ENCODE measurements around the gene MYO3A.

The MYO3A gene

GRCh38 chr10:25933653-25934608, at the start of gene MYO3A:
Gene MYO3A, plus strand, starts transcription at chr10:25934229. Its CDS starts 17,882 bp downstream, at chr10:25952111.
- peak within 1 kb of the TSS; percentile 50 for H3K9ac ChIP-seq (ENCODE audit: low read depth, low read length)
- peaks cover 6% of the 10 kb centered on the region for H3K27me3 ChIP-seq (ENCODE audit: control insufficient read depth, insufficient read depth, low read length)
- H3K9me3 ChIP-seq (ENCODE audit: control insufficient read depth, insufficient read depth, low read length) = no peaks in the 10 kb centered on the region
- H3K4me1 ChIP-seq (ENCODE audit: control insufficient read depth, insufficient read depth, low read length) = peaks cover 4% of the 10 kb centered on the region
- peak within 1 kb of the TSS; percentile 79 for H3K4me3 ChIP-seq (ENCODE audit: low read depth, low read length)
- H3K36me3 ChIP-seq (ENCODE audit: control insufficient read depth, insufficient read depth, low read length) = no peaks in the 10 kb centered on the region

DNA sequence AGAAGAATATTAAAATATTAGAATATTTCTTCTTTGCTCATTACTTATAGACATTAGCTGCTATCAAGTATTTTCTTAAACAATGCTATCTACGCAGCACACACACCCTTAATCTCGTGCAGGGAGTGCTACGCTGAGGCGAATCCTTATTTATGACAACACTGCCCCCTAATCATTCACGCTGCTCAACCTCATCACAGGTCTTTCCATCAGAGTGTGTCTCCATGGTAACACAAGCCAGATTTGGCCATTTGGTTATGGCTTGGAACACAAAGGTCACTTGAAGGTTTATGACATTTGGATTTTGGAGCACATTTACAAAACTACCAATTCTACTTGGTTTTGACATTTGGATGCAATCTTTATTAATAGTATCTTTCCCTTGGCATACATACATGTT, 45.4 kb upstream of the MYO3A start:
- Histone ChIP-seq H3K9me3 (ENCODE audit: control insufficient read depth, insufficient read depth, low read length) (no peaks in the 10 kb centered on the region), H3K9ac (ENCODE audit: low read depth, low read length) (no peak overlapping the region), H3K36me3 (ENCODE audit: control insufficient read depth, insufficient read depth, low read length) (no peaks in the 10 kb centered on the region), H3K27me3 (ENCODE audit: control insufficient read depth, insufficient read depth, low read length) (no peaks in the 10 kb centered on the region), H3K4me3 (ENCODE audit: low read depth, low read length) (no peak overlapping the region), H3K4me1 (ENCODE audit: control insufficient read depth, insufficient read depth, low read length) (peaks cover 4% of the 10 kb centered on the region)

GRCh38 chr10:25890995-25891394, 43.0 kb upstream of the MYO3A start:
- Histone ChIP-seq H3K4me3 (ENCODE audit: low read depth, low read length) (no peak overlapping the region), H3K27me3 (ENCODE audit: control insufficient read depth, insufficient read depth, low read length) (no peaks in the 10 kb centered on the region), H3K9me3 (ENCODE audit: control insufficient read depth, insufficient read depth, low read length) (no peaks in the 10 kb centered on the region), H3K36me3 (ENCODE audit: control insufficient read depth, insufficient read depth, low read length) (no peaks in the 10 kb centered on the region), H3K4me1 (ENCODE audit: control insufficient read depth, insufficient read depth, low read length) (peaks cover 4% of the 10 kb centered on the region), H3K9ac (ENCODE audit: low read depth, low read length) (no peak overlapping the region)

- Histone ChIP-seq H3K27me3 (ENCODE audit: control insufficient read depth, insufficient read depth, low read length) (no peaks in the 10 kb centered on the region), H3K4me3 (ENCODE audit: low read depth, low read length) (no peak overlapping the region), H3K9me3 (ENCODE audit: control insufficient read depth, insufficient read depth, low read length) (no peaks in the 10 kb centered on the region), H3K36me3 (ENCODE audit: control insufficient read depth, insufficient read depth, low read length) (no peaks in the 10 kb centered on the region), H3K4me1 (ENCODE audit: control insufficient read depth, insufficient read depth, low read length) (no peaks in the 10 kb centered on the region), H3K9ac (ENCODE audit: low read depth, low read length) (no peak overlapping the region)
Measured at GRCh38 chr10:25895856-25896255, 38.2 kb upstream of the MYO3A start.

DNA sequence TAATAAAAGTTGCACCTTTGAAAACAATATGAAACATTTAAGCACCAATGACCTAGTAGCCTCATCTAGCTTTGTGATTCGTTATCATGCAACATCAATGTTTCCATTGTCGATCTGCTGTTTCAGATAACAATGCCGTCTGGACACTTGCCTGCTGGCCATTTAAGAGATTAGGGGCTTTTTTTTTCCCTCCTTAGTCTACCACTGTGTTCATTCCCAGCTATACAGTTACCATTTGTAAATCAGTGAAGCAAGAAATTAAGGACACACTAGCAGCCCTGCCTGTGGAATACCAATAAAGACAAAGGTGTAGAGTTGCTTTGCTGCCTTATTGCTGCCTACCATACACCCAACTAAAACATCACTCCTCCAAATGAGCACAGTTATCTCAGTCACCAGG, 37.6 kb upstream of the MYO3A start:
- Histone ChIP-seq H3K27me3 (ENCODE audit: control insufficient read depth, insufficient read depth, low read length) (no peaks in the 10 kb centered on the region), H3K9ac (ENCODE audit: low read depth, low read length) (no peak overlapping the region)

DNA sequence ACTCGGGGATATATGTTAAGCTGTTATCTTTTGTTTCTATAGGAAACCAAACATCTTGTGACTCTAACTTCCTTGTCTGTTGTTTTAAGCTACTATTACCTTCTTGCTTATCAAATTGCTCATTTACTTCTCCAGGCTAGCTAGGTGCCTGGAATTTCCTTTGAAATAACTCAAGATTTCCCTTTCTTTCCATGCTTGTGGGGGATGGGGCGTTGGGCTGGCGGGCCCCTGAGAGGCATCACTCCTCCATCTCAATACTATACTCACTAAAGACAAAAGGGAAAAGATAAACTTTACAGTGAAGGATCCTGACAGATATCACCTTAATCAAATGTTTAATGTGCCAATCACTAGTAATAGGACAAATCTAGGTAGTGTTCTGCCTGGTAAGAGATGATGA, 34.7 kb upstream of the MYO3A start:
- no peaks in the 10 kb centered on the region for H3K9me3 ChIP-seq (ENCODE audit: control insufficient read depth, insufficient read depth, low read length)
- H3K9ac ChIP-seq (ENCODE audit: low read depth, low read length) = no peak overlapping the region
- H3K4me1 ChIP-seq (ENCODE audit: control insufficient read depth, insufficient read depth, low read length) = no peaks in the 10 kb centered on the region
- H3K27me3 ChIP-seq (ENCODE audit: control insufficient read depth, insufficient read depth, low read length) = no peaks in the 10 kb centered on the region
- H3K4me3 ChIP-seq (ENCODE audit: low read depth, low read length) = no peak overlapping the region
- H3K36me3 ChIP-seq (ENCODE audit: control insufficient read depth, insufficient read depth, low read length) = no peaks in the 10 kb centered on the region

More for the DNA sequence above, 37.6 kb upstream of the MYO3A start:
- no peak overlapping the region for H3K4me3 ChIP-seq (ENCODE audit: low read depth, low read length)
- no peaks in the 10 kb centered on the region for H3K4me1 ChIP-seq (ENCODE audit: control insufficient read depth, insufficient read depth, low read length)
- H3K9me3 ChIP-seq (ENCODE audit: control insufficient read depth, insufficient read depth, low read length) = no peaks in the 10 kb centered on the region
- H3K36me3 ChIP-seq (ENCODE audit: control insufficient read depth, insufficient read depth, low read length) = no peaks in the 10 kb centered on the region

DNA sequence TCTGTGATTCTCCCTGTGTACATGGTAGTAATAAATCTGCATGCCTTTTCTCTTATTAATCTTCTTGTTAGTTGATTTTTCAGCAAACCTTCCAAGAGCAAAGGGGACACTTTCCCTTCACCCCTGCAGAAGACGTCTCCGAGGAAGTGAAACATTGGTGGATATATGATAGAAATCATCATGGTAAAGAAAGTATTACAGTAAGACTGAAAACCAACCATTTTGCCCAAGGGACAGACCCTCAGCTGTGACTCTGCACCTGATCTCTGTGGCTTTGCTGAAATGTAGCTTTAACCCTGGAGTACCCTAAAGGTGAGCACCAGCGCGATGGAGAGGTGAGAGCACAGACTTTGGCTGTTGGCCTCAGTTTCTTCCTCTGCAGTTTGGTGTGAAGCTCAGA, 32.8 kb upstream of the MYO3A start:
- H3K9me3 ChIP-seq (ENCODE audit: control insufficient read depth, insufficient read depth, low read length) = no peaks in the 10 kb centered on the region
- no peak overlapping the region for H3K4me3 ChIP-seq (ENCODE audit: low read depth, low read length)
- no peaks in the 10 kb centered on the region for H3K36me3 ChIP-seq (ENCODE audit: control insufficient read depth, insufficient read depth, low read length)
- H3K9ac ChIP-seq (ENCODE audit: low read depth, low read length) = no peak overlapping the region
- H3K27me3 ChIP-seq (ENCODE audit: control insufficient read depth, insufficient read depth, low read length) = no peaks in the 10 kb centered on the region
- H3K4me1 ChIP-seq (ENCODE audit: control insufficient read depth, insufficient read depth, low read length) = no peaks in the 10 kb centered on the region

DNA sequence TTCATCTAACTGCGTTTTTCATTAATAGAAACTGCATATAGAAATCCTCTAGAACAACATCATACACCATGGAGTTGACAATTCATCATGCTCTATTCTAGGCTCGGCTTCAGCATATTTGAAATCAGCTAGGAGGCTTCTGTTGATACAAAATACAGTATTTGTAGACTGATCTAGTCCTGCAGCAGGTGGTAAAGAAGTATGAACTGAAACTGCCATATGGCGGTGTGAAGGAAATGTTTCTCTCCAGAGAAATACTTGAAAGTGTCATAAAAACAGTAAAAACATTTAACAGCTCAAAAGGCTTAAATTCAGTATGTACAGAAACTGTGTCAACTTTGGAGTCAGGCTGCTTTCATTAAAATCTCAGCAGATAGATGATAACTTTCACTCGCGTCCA, 32.0 kb upstream of the MYO3A start:
- Histone ChIP-seq H3K4me3 (ENCODE audit: low read depth, low read length) (no peak overlapping the region), H3K9ac (ENCODE audit: low read depth, low read length) (no peak overlapping the region), H3K27me3 (ENCODE audit: control insufficient read depth, insufficient read depth, low read length) (no peaks in the 10 kb centered on the region), H3K4me1 (ENCODE audit: control insufficient read depth, insufficient read depth, low read length) (no peaks in the 10 kb centered on the region), H3K36me3 (ENCODE audit: control insufficient read depth, insufficient read depth, low read length) (no peaks in the 10 kb centered on the region), H3K9me3 (ENCODE audit: control insufficient read depth, insufficient read depth, low read length) (no peaks in the 10 kb centered on the region)

GRCh38 chr10:25907261-25907660, 26.8 kb upstream of the MYO3A start:
- no peaks in the 10 kb centered on the region for H3K4me1 ChIP-seq (ENCODE audit: control insufficient read depth, insufficient read depth, low read length)

GRCh38 chr10:25912866-25913265, 21.2 kb upstream of the MYO3A start:
- no peak overlapping the region for H3K4me3 ChIP-seq (ENCODE audit: low read depth, low read length)
- no peak overlapping the region for H3K9ac ChIP-seq (ENCODE audit: low read depth, low read length)
- H3K4me1 ChIP-seq (ENCODE audit: control insufficient read depth, insufficient read depth, low read length) = no peaks in the 10 kb centered on the region
- no peaks in the 10 kb centered on the region for H3K9me3 ChIP-seq (ENCODE audit: control insufficient read depth, insufficient read depth, low read length)
- H3K36me3 ChIP-seq (ENCODE audit: control insufficient read depth, insufficient read depth, low read length) = no peaks in the 10 kb centered on the region
- H3K27me3 ChIP-seq (ENCODE audit: control insufficient read depth, insufficient read depth, low read length) = no peaks in the 10 kb centered on the region

More at GRCh38 chr10:25907261-25907660, 26.8 kb upstream of the MYO3A start:
- Histone ChIP-seq H3K9me3 (ENCODE audit: control insufficient read depth, insufficient read depth, low read length) (no peaks in the 10 kb centered on the region), H3K27me3 (ENCODE audit: control insufficient read depth, insufficient read depth, low read length) (no peaks in the 10 kb centered on the region), H3K4me3 (ENCODE audit: low read depth, low read length) (no peak overlapping the region), H3K9ac (ENCODE audit: low read depth, low read length) (no peak overlapping the region), H3K36me3 (ENCODE audit: control insufficient read depth, insufficient read depth, low read length) (no peaks in the 10 kb centered on the region)

- Histone ChIP-seq H3K36me3 (ENCODE audit: control insufficient read depth, insufficient read depth, low read length) (no peaks in the 10 kb centered on the region), H3K9me3 (ENCODE audit: control insufficient read depth, insufficient read depth, low read length) (no peaks in the 10 kb centered on the region), H3K4me3 (ENCODE audit: low read depth, low read length) (no peak overlapping the region), H3K4me1 (ENCODE audit: control insufficient read depth, insufficient read depth, low read length) (no peaks in the 10 kb centered on the region), H3K27me3 (ENCODE audit: control insufficient read depth, insufficient read depth, low read length) (no peaks in the 10 kb centered on the region), H3K9ac (ENCODE audit: low read depth, low read length) (no peak overlapping the region)
Measured at GRCh38 chr10:25914776-25915175, 19.3 kb upstream of the MYO3A start.

- Histone ChIP-seq H3K9ac (ENCODE audit: low read depth, low read length) (peak overlapping the region; percentile 38), H3K4me3 (ENCODE audit: low read depth, low read length) (peak overlapping the region; percentile 79)
Measured at GRCh38 chr10:25934621-25935139, 651 bp downstream of the MYO3A start.

More at GRCh38 chr10:25934621-25935139, 651 bp downstream of the MYO3A start:
- H3K27me3 ChIP-seq (ENCODE audit: control insufficient read depth, insufficient read depth, low read length) = peaks cover 6% of the 10 kb centered on the region
- no peaks in the 10 kb centered on the region for H3K36me3 ChIP-seq (ENCODE audit: control insufficient read depth, insufficient read depth, low read length)
- no peaks in the 10 kb centered on the region for H3K9me3 ChIP-seq (ENCODE audit: control insufficient read depth, insufficient read depth, low read length)
- peaks cover 4% of the 10 kb centered on the region for H3K4me1 ChIP-seq (ENCODE audit: control insufficient read depth, insufficient read depth, low read length)
